WI38 (cell line): ENCODE data around the gene SKP1.
"Not testable (repeated sequence)": the region's sequence is repeated elsewhere in the genome, so short reads cannot be mapped to it uniquely, and the experiment has no call there.

Experiments
- H3K4me3 ChIP-seq: 2 replicates; pipeline ENCODE4 v1.5.1; 2011; ENCODE audit warnings: low read depth, mild to moderate bottlenecking, control low read depth, low read length
- TF ChIP-seq, protein P1 (sequence below): IDR thresholded peaks from 2 replicates; pipeline ENCODE4 v1.5.1; 2012; ENCODE audit warnings: low read depth, mild to moderate bottlenecking, control low read depth, low read length

The SKP1 gene

DNA sequence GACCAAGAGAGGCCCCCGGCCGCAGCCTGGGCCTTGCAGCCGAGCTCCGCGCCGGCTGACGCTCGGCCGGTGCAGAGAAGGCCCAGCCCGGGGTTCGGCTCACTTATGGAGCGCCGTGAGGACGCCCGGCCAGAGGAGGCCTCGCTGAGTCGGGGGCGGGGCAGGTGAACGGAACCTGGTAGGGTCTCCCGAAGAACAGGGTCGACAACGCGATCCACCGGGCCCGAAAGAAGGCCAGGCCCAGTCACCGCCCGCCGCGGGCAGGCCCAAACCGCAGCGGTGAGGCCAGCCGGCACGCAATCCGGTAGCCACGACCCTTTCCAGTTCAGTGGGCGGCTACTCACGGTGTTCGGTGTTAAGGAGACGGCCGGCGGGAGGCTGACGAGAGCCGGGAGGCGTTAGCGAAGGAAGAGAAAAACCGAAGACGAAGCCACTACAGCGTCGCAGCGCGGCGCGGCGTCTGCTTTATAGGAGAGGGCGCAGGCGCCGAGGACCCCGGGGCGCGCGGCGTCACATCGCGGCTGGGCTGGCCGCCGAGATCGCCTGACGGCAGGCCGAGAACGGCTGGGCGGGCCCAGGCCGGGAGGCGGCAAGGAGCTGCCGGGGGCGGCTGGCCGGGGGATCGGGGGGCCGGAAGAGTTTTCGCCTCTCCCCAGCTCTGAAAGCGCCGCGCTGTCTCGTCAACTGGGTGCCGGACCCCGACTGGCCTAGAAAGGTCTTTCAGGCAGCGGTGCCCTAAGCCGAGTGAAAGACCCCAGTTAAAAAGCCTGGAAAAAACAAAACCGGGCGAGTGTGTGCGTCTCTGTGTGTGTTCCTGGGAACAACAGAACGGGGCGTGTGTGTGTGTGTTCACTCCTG is at the start of gene SKP1:
SKP1 (minus strand) TSS at position 440 of the 858 bp plus-strand sequence. CDS start 2,928 bp downstream, outside the sequence.
- peak within 1 kb of the TSS; percentile 92 for H3K4me3 ChIP-seq
- TF ChIP-seq, protein P1, sequence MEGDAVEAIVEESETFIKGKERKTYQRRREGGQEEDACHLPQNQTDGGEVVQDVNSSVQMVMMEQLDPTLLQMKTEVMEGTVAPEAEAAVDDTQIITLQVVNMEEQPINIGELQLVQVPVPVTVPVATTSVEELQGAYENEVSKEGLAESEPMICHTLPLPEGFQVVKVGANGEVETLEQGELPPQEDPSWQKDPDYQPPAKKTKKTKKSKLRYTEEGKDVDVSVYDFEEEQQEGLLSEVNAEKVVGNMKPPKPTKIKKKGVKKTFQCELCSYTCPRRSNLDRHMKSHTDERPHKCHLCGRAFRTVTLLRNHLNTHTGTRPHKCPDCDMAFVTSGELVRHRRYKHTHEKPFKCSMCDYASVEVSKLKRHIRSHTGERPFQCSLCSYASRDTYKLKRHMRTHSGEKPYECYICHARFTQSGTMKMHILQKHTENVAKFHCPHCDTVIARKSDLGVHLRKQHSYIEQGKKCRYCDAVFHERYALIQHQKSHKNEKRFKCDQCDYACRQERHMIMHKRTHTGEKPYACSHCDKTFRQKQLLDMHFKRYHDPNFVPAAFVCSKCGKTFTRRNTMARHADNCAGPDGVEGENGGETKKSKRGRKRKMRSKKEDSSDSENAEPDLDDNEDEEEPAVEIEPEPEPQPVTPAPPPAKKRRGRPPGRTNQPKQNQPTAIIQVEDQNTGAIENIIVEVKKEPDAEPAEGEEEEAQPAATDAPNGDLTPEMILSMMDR = no peak

DNA sequence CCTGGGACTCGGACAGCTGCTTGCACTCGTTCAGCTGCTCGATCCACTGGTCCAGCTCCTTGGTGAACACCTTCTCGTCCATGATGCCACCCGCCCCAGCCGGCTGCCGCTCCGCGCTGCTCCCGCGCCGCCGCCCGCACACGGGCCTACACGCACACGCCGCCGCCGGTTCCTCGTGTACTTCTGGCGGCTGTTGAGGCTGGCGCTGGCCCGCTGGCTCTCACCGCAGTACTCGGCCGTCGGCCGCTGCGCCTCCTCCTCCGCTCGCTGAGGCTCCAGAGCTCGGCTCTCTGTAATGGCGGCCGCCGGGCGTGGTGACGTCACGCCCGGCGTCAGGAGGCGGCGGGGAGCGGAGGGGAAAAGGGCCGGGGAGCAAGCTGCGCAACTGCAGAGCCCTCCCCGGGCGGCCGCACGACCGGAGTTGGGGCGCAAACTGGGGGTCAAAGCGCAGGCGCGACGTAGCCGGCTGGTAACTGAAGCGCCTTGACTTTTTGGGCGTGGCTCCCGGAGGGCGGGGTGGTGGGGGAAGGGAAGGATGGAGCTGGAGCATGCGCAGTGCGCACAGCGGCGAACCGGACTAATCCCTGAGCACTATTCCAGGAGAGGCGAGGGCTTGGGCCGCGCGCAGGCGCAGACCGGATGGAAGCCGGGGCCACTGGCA is 49.2 kb upstream of the SKP1 start, which contains the start of gene PPP2CA:
PPP2CA (minus strand) TSS at position 294 of the 661 bp plus-strand sequence; CDS start at position 82, 212 bp downstream.
- peak within 1 kb of the TSS; percentile 98 for H3K4me3 ChIP-seq
- TF ChIP-seq, protein P1 = no peak

DNA sequence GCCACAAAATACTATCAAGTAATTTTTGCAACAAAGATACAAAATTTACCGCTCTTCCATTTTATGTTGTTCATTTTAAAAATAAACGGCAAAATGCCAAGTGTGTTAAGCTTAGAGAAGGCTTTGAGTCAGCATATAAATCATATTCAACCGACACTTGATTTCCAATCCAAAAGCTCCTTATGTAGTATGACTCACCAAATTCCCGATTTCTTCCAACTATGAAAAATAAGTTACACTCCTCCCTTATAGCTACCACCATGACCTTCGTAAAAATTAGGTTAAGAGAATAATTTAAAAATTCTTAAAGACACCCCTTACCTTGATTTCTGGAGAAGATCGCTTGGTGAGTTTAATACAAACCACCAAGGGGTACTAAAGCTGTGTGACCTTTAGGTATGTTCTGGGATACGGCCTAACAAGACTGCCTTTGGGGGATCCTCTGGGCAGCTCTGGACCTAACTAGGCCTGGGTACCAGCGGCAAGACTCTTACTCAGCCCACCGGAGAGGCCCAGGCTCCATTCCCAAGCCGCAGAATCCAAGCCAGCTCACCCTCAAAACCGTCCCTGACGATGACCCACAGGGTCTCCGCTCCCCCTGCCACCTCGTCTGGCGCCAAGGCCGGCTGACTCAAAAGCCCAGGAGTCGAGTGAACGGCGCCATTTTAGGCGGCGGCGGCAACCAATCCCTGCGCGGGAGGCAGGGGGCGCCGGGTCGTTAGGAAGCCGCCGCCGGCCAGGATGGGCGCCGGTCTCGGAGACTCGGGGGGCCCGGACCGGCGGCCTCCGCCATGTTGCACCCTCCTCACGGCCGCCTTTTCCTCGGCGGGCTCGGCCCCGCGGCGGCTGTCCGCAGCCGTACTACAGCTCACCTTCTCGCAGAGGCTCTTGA is 48.4 kb upstream of the SKP1 start:
- TF ChIP-seq, protein P1 = no peak
- H3K4me3 ChIP-seq = peak overlapping the region; percentile 98

DNA sequence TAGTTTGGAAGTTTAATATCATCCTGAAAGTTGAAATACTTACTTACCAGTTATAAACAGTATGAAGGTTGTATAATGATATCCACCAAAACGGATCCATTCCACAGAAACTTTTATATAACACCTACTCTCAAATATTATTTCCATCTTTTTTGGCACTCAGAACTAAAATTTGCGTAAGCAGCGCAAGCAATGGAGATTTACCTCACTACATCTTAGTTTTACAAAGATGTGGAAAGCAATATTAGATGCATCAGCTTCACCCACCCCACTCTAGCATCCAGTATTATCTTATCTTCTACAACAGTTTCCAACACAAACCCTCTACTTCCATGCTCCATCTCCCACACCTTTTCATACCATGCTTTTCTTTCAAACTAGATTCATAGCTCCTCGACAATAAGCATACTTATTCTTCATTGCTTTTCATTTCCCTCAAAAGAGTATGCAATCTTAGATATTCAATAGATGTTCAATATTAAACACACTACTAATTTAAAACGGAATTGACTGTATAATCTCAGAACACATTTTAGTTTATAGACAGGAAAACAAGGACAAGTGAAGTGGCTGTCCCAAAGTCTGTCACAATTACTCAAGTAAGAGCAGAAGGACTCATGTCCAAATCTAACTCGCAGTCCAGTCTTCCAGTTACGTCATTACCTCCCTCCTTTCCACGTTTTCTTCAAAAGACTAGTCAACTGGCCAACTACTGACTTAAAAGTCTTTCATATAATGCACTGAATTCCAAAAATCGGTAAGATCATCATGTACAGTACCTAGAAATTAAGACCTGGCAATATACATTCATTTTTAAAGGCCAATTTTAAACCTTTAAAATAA is 46.9 kb upstream of the SKP1 start:
- TF ChIP-seq, protein P1 = no peak
- peak overlapping the region; percentile 98 for H3K4me3 ChIP-seq

DNA sequence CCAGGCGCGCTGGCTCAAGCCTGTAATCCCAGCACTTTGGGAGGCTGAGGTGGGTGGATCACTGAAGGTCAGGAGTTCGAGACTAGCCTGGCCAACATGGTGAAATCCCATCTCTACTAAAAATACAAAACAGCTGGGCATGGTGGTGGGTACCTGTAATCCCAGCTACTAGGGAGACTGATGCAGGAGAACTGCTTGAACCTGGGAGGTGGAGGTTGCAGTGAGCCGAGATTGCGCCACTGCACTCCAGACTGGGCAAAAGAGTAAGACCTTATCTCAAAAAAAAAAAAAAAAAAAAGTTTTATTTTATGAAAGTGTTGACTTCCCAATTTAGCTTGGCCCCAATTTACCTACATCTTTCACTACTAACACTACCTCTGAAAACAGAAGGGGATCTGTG is 44.9 kb upstream of the SKP1 start:
- H3K4me3 ChIP-seq = not testable (repeated sequence)

DNA sequence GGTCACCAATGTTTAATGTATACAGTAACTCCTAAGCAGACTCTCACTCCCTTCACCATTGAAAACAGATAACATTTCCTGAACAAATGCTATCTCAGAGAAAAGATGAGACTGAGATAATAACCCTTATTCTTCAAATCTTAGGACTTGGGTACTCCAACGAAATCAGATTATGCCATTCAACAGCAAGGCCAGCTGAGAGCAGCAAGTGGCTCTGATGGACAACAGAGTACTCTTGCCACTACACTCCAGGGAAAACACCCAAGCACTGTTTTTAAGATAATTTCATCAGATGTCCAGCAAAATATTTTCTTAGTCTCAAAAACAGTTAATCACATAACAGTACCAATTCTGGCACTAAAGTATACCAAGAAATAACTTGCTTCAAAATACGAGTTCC is 39.0 kb upstream of the SKP1 start:
- TF ChIP-seq, protein P1 = no peak
- no peak overlapping the region for H3K4me3 ChIP-seq

DNA sequence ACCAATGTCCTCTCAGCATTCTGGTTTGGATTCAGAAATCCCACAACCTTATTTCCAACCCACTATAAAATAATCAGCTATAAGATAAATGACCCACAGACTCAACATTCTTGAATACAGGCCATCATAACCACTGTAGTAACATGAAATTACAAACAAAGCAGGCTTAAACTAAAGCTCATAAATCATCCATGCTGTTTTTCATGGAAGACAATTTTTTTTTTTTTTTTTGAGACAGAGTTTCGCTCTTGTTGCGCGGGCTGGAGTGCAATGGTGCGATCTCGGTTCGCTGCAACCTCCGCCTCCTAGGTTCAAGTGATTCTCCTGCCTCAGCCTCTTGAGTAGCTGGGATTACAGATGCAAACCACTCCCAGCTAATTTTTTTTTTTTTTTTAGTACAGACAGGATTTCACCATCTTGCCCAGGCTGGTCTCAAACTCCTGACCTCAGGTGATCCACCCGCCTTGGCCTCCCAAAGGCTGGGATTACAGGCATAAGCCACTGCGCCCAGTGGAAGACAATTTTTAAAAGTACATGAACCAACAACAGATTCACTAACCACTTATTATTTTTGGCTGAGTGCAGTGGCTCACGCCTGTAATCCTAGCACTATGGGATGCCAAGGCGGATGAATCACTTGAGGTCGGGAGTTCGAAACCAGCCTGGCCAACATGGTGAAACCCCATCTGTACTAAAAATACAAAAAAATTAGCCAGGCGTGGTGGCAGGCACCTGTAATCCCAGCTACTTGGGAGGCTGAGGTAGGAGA is 34.7 kb upstream of the SKP1 start:
- not testable (repeated sequence) for H3K4me3 ChIP-seq
